K562 (cell line): ENCODE measurements around the gene CEP85L. TPM values are rescaled to one million over a fixed set of nuclear protein-coding genes. Genes with fewer than 3 reads are reported as not detected.

Experiments
- ATAC-seq: fragments of 200-7000 bp; cut with Tn5 transposase; 3 replicates; pipeline ENCODE4 v1.9.1; 2020; ENCODE audit warnings: moderate library complexity
- BruUV-seq: library from RNA; stranded (reverse); fragments of 400-500 nt; replicated peaks from 2 replicates; lab custom pipeline; 2021; lab: Mats Ljungman, UMichigan
- CTCF ChIA-PET: fragments of 300-600 bp; formaldehyde crosslinking; extraction: SDS; loops from one replicate; lab custom pipeline; 2021; ENCODE audit warnings: low intra/inter-chr PET ratio; lab: Yijun Ruan, JAX
- POLR2A ChIA-PET: fragments of 300-600, 350-650 bp; sonication (Branson Sonifier 250); formaldehyde crosslinking; extraction: SDS; loops from one replicate; lab custom pipeline; 2021; ENCODE audit warnings: antibody characterized with exemption, inconsistent platforms; lab: Yijun Ruan, JAX
- DNase-seq, 4 experiments: peaks; one replicate each; pipeline versions ENCODE4 v3.0.0 to v3.0.0-alpha.2; 2011 to 2018; ENCODE audit warnings: low spot score in 3 of 4, mixed read lengths in 3 of 4; ENCODE audit errors: extremely low read depth in 1 of 4
- FAIRE-seq: peaks from 2 replicates; lab custom pipeline; 2011; peaks lifted over from hg19 to GRCh38; lab: Jason Lieb, UNC
- H2AFZ ChIP-seq: 2 replicates; pipeline ENCODE4 v1.6.0; 2011; ENCODE audit warnings: low read depth, low read length, control low read depth, inconsistent platforms
- H3K27ac ChIP-seq: fragments of 200-600 bp; 3 replicates; pipeline ENCODE4 v1.8.0; 2011; ENCODE audit warnings: low read depth, mild to moderate bottlenecking, control low read depth, inconsistent platforms, low read length, moderate library complexity, mixed read lengths; ENCODE audit errors: extremely low read depth
- H3K27me3 ChIP-seq, 2 experiments: fragments of 300-600 bp in 1 of 2; 2 replicates in 1 of 2; 3 replicates in 1 of 2; pipeline versions ENCODE4 v1.6.0 to v1.8.0; 2011; ENCODE audit warnings: inconsistent platforms in 2 of 2, low read length in 2 of 2, mild to moderate bottlenecking in 1 of 2, mixed read lengths in 1 of 2, moderate library complexity in 1 of 2; ENCODE audit not compliant: control insufficient read depth in 2 of 2, insufficient read depth in 2 of 2
- H3K36me3 ChIP-seq: fragments of 300-600 bp; 3 replicates; pipeline ENCODE4 v1.8.0; 2011; ENCODE audit warnings: mild to moderate bottlenecking, low read length, inconsistent platforms; ENCODE audit not compliant: control insufficient read depth, insufficient read depth
- H3K4me1 ChIP-seq, 2 experiments: fragments of 200-600 bp in 1 of 2; replicated peaks in 1 of 2; 2 replicates in 1 of 2; 3 replicates in 1 of 2; pipeline versions ENCODE4 v1.5.1 to v1.8.0; 2011; ENCODE audit warnings: inconsistent platforms in 2 of 2, low read length in 2 of 2, mild to moderate bottlenecking in 1 of 2, mixed read lengths in 1 of 2, moderate library complexity in 1 of 2; ENCODE audit not compliant: control insufficient read depth in 2 of 2, insufficient read depth in 2 of 2
- H3K4me2 ChIP-seq: 2 replicates; pipeline ENCODE4 v1.6.1; 2011; ENCODE audit warnings: low read length, control low read depth, inconsistent platforms, mixed read lengths; ENCODE audit not compliant: insufficient read depth
- H3K4me3 ChIP-seq: fragments of 200-600 bp; sonication (generic), shearing (Covaris generic); 2 replicates; pipeline ENCODE4 v1.5.1; 2016; ENCODE audit warnings: control low read depth, inconsistent platforms
- H3K79me2 ChIP-seq: fragments of 200-600 bp; 3 replicates; pipeline ENCODE4 v1.8.0; 2011; ENCODE audit warnings: low read length, inconsistent platforms; ENCODE audit not compliant: control insufficient read depth, insufficient read depth
- H3K9ac ChIP-seq, 2 experiments: 2 replicates each; pipeline versions ENCODE4 v1.6.0 to v1.6.1; 2011; ENCODE audit warnings: low read depth in 2 of 2, low read length in 2 of 2, control low read depth in 1 of 2, inconsistent platforms in 1 of 2, mild to moderate bottlenecking in 1 of 2, mixed read lengths in 1 of 2; ENCODE audit not compliant: insufficient read depth in 1 of 2
- H3K9me1 ChIP-seq: one replicate; pipeline ENCODE4 v1.6.0; 2011; ENCODE audit warnings: inconsistent platforms, mild to moderate bottlenecking, low read length, moderate library complexity; ENCODE audit not compliant: control insufficient read depth, insufficient read depth
- H3K9me3 ChIP-seq: replicated peaks from 2 replicates; pipeline ENCODE4 v1.5.1; 2011; ENCODE audit warnings: low read depth, low read length, inconsistent platforms; ENCODE audit not compliant: control insufficient read depth, insufficient read depth
- H4K20me1 ChIP-seq: replicated peaks from 2 replicates; pipeline ENCODE4 v1.6.1; 2011; ENCODE audit warnings: low read length, inconsistent platforms, mixed read lengths; ENCODE audit not compliant: control insufficient read depth, insufficient read depth
- EWSR1 ChIP-seq: fragments of 450-650 bp; IDR thresholded peaks from 2 replicates; pipeline ENCODE4 v1.6.1; 2018; ENCODE audit warnings: borderline replicate concordance, mild to moderate bottlenecking, low read depth, moderate library complexity; ENCODE audit not compliant: partially characterized antibody
- GTF2A2 ChIP-seq: IDR thresholded peaks from 2 replicates; pipeline ENCODE4 v1.6.1; 2016; ENCODE audit warnings: mild to moderate bottlenecking, missing genetic modification characterization, missing compliant biosample characterization
- MBD2 ChIP-seq: sonication (generic); IDR thresholded peaks from 2 replicates; pipeline ENCODE4 v1.6.1; 2016; ENCODE audit warnings: low read depth, borderline replicate concordance
- NR4A1 ChIP-seq, 2 experiments: fragments of 250-450 bp in 1 of 2; fragments of 450-650 bp in 1 of 2; sonication (Bioruptor Pico) in 1 of 2; IDR thresholded peaks; 2 replicates each; pipeline versions ENCODE4 v1.4.0 to v1.6.1; 2016 to 2020; ENCODE audit warnings: mild to moderate bottlenecking in 2 of 2, missing compliant biosample characterization in 1 of 2, missing genetic modification characterization in 1 of 2, moderate library complexity in 1 of 2
- SAFB2 ChIP-seq: fragments of 200-400 bp; formaldehyde crosslinking; IDR thresholded peaks from 2 replicates; pipeline ENCODE4 v1.6.1; 2018; ENCODE audit warnings: borderline replicate concordance, low read length, low read depth, moderate library complexity; ENCODE audit not compliant: severe bottlenecking
- ZNF41 ChIP-seq: fragments of 250-450 bp; sonication (Bioruptor Pico); conservative IDR thresholded peaks from 2 replicates; pipeline ENCODE4 v1.4.0; 2020; ENCODE audit warnings: mild to moderate bottlenecking
- WGBS: fragments of 100-300 bp; shearing (Covaris generic); methylation state at CpG from one replicate; pipeline ENCODE4 v1.1.6; 2016; ENCODE audit warnings: low coverage, mixed read lengths; ENCODE audit not compliant: insufficient coverage; ENCODE audit errors: missing lambda C conversion rate; 5-methylcytosine and 5-hydroxymethylcytosine counted together
- in situ Hi-C: fragments of 300-500 bp; cut with MboI; formaldehyde crosslinking; loops from 4 replicates; pipeline ENCODE4 v1.15.0; 2018; ENCODE audit warnings: inconsistent platforms, mixed read lengths
- intact Hi-C: fragments of 100-400 bp; cut with micrococcal nuclease; formaldehyde crosslinking; loops from 2 replicates; pipeline ENCODE4 v1.14.2; 2022
- polyA plus RNA-seq, 8 experiments: library from polyadenylated mRNA; depleted of rRNA in 4 of 8; stranded (reverse) in 5 of 8; unstranded in 3 of 8; fragments of >200 nt; fragmentation: Nextera tagmentation in 2 of 8; fragmentation: Illumina TruSeq in 1 of 8; extraction: Ambion mirVana in 2 of 8; extraction: Trizol in 1 of 8; gene quantifications; 2 replicates each; pipeline versions ENCODE4 v1.2.1 to v1.2.3, GENCODE V29; 2011 to 2014; ENCODE audit warnings: inconsistent platforms in 1 of 8, missing spikeins in 1 of 8
- total RNA-seq, 7 experiments: library from RNA; depleted of rRNA in 6 of 7; stranded (reverse); fragments of >200 nt in 6 of 7; fragmentation: Illumina TruSeq in 2 of 7; extraction: Trizol in 2 of 7; gene quantifications; 2 replicates each; pipeline versions ENCODE4 v1.2.1 to v1.2.3, GENCODE V29; 2011 to 2021; ENCODE audit warnings: low replicate concordance in 1 of 7
- TF ChIP-seq, protein P1 (sequence below): fragments of 250-450 bp; sonication (Bioruptor Pico); IDR thresholded peaks from 2 replicates; pipeline ENCODE4 v1.5.1; 2021; ENCODE audit warnings: mild to moderate bottlenecking
- TF ChIP-seq, protein P2 (sequence below), 2 experiments: fragments of 450-650 bp; IDR thresholded peaks; 2 replicates each; pipeline ENCODE4 v1.6.1; 2018; ENCODE audit warnings: mild to moderate bottlenecking in 2 of 2, low read depth in 1 of 2; ENCODE audit not compliant: partially characterized antibody in 2 of 2
- TF ChIP-seq, protein P3 (sequence below): fragments of 450-650 bp; formaldehyde crosslinking; IDR thresholded peaks from 2 replicates; pipeline ENCODE4 v1.4.0; 2020; ENCODE audit warnings: mild to moderate bottlenecking, moderate library complexity
- TF ChIP-seq, protein P4 (sequence below): fragments of 450-650 bp; formaldehyde crosslinking; IDR thresholded peaks from 2 replicates; pipeline ENCODE4 v1.4.0; 2020; ENCODE audit warnings: mild to moderate bottlenecking, moderate library complexity

The CEP85L gene
- total and polyA plus RNA-seq, 9 of the 15 experiments (the other 6 are each of a cell fraction or from before 2014, with no cell fraction given): 4.5 to 15.8 (median 8.3) TPM

DNA sequence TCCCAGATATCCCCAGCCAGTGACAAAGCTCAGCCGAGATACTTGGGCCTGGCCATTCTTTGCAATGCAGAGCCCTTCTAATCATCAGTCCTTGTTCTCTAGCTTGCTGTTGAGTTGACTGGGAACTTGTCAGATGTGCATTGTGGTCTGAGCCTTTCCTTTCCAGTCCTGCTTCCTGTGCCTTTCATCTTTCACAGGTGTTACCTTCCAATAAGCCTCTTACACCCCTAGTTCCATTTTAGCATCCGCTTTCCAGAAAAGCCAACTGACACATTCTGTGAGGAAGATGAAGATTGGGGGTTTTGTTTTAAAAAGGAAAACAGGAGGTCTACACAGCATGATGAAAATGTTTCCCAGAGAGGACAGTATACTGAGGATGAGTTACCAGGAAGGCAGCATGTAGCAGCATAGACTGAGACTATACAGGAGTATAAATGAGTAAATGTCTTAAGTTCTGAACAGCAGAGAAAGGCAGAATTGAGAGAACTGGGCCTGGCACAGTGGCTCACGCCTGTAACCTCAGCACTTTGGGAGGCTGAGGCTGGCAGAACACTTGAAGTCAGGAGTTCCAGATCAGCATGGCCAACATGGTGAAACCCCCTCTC, 5.6 kb upstream of the CEP85L start:
- no peak for DNase-seq
- H3K27me3 ChIP-seq: no peaks in the 10 kb centered on the region
- H3K79me2 ChIP-seq: no peaks in the 10 kb centered on the region
- FAIRE-seq: no peak
- no peak overlapping the region for H3K9ac ChIP-seq
- peaks cover 6% of the 10 kb centered on the region; the same call in 1 of the 3 replicates for H3K36me3 ChIP-seq
- H3K4me3 ChIP-seq: no peak overlapping the region
- no peaks in the 10 kb centered on the region for H4K20me1 ChIP-seq
- no peak overlapping the region for H3K27ac ChIP-seq
- H3K9me1 ChIP-seq: no peaks in the 10 kb centered on the region
- in situ Hi-C loops (no loop called here), intact Hi-C loops (loop anchor here (10.0 kb wide), 1 partner anchor 238 kb away; the partner anchor contains the start of gene ASF1A)
- no peaks in the 10 kb centered on the region for H3K9me3 ChIP-seq
- WGBS: 85% methylated on average over 3 of the region's 3 CpGs
- ATAC-seq: no peak
- H2AFZ ChIP-seq: no peak overlapping the region
- ChIA-PET CTCF (no interaction called here), POLR2A (no interaction called here)
- H3K4me2 ChIP-seq: no peak overlapping the region
- BruUV-seq: no TSS peak
- peaks cover 11 to 21% of the 10 kb centered on the region in 2 experiments; a peak in 3 of 5 replicates for H3K4me1 ChIP-seq
- TF ChIP-seq NR4A1 (CRISPR knock-in tag; IDR thresholded peaks at IDR 0.05) (no peak), NR4A1 (tag; IDR thresholded peaks at IDR 0.05) (no peak), MBD2 (no peak), EWSR1 (no peak), GTF2A2 (tag) (no peak), ZNF41 (CRISPR knock-in tag) (no peak), SAFB2 (no peak)
- TF ChIP-seq, protein P1, sequence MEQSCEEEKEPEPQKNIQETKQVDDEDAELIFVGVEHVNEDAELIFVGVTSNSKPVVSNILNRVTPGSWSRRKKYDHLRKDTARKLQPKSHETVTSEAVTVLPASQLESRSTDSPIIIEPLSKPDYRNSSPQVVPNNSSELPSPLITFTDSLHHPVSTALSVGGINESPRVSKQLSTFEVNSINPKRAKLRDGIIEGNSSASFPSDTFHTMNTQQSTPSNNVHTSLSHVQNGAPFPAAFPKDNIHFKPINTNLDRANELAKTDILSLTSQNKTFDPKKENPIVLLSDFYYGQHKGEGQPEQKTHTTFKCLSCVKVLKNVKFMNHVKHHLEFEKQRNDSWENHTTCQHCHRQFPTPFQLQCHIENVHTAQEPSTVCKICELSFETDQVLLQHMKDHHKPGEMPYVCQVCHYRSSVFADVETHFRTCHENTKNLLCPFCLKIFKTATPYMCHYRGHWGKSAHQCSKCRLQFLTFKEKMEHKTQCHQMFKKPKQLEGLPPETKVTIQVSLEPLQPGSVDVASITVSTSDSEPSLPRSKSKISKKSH: no peak
- TF ChIP-seq, protein P2, sequence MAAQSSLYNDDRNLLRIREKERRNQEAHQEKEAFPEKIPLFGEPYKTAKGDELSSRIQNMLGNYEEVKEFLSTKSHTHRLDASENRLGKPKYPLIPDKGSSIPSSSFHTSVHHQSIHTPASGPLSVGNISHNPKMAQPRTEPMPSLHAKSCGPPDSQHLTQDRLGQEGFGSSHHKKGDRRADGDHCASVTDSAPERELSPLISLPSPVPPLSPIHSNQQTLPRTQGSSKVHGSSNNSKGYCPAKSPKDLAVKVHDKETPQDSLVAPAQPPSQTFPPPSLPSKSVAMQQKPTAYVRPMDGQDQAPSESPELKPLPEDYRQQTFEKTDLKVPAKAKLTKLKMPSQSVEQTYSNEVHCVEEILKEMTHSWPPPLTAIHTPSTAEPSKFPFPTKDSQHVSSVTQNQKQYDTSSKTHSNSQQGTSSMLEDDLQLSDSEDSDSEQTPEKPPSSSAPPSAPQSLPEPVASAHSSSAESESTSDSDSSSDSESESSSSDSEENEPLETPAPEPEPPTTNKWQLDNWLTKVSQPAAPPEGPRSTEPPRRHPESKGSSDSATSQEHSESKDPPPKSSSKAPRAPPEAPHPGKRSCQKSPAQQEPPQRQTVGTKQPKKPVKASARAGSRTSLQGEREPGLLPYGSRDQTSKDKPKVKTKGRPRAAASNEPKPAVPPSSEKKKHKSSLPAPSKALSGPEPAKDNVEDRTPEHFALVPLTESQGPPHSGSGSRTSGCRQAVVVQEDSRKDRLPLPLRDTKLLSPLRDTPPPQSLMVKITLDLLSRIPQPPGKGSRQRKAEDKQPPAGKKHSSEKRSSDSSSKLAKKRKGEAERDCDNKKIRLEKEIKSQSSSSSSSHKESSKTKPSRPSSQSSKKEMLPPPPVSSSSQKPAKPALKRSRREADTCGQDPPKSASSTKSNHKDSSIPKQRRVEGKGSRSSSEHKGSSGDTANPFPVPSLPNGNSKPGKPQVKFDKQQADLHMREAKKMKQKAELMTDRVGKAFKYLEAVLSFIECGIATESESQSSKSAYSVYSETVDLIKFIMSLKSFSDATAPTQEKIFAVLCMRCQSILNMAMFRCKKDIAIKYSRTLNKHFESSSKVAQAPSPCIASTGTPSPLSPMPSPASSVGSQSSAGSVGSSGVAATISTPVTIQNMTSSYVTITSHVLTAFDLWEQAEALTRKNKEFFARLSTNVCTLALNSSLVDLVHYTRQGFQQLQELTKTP (IDR thresholded peaks at IDR 0.05; ENCODE audit: low read depth in 1 of 2, partially characterized antibody in 2 of 2): no peak
- TF ChIP-seq, protein P3, sequence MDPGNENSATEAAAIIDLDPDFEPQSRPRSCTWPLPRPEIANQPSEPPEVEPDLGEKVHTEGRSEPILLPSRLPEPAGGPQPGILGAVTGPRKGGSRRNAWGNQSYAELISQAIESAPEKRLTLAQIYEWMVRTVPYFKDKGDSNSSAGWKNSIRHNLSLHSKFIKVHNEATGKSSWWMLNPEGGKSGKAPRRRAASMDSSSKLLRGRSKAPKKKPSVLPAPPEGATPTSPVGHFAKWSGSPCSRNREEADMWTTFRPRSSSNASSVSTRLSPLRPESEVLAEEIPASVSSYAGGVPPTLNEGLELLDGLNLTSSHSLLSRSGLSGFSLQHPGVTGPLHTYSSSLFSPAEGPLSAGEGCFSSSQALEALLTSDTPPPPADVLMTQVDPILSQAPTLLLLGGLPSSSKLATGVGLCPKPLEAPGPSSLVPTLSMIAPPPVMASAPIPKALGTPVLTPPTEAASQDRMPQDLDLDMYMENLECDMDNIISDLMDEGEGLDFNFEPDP (CRISPR knock-in tag): no peak
- TF ChIP-seq, protein P4, sequence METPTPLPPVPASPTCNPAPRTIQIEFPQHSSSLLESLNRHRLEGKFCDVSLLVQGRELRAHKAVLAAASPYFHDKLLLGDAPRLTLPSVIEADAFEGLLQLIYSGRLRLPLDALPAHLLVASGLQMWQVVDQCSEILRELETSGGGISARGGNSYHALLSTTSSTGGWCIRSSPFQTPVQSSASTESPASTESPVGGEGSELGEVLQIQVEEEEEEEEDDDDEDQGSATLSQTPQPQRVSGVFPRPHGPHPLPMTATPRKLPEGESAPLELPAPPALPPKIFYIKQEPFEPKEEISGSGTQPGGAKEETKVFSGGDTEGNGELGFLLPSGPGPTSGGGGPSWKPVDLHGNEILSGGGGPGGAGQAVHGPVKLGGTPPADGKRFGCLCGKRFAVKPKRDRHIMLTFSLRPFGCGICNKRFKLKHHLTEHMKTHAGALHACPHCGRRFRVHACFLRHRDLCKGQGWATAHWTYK (CRISPR knock-in tag): no peak
